Ammon's horn (tissue), 1 donor: ENCODE data around the gene NTSR1.
A peak's percentile ranks its signal among the peaks of the same experiment; 100 is the strongest.

ENCODE experiments used
- DNase-seq: peaks from one replicate; pipeline ENCODE4 v3.0.0-alpha.2; 2016; ENCODE audit warnings: low spot score

NTSR1 gene

DNA sequence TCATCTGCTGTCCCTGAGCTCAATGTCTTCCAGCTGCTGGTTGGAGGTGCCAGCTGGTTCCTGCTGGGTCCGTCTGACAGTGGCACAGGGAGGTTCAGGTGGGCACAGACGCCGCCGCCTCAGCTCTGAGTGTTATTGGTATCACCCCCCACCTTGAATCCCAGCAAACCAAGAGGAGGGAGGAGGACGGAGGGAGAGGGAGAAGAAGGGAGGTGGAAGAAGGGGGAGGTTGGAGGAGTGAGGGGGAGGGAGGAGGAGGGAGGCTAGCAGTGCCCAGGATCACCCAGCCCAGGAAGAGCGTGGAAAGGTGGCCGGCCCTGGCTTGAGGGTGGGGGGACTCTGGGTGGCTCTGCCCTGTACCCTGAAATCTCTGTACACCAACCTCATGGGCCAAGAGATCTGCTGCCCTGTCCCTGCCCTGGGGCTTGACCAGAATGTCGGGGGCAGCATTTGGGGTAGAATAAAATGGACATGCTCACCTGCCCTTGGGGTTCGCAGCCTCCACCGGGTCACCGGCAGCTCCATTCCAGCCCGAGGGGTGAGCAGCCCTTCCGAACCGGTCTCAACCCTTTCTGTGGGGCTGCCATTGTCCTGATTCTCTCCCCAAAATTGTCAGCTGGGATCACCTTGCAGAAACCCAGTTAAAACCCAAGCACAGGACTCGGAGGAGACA is 17.1 kb downstream of the NTSR1 start:
- DNase-seq, result no peak

DNA sequence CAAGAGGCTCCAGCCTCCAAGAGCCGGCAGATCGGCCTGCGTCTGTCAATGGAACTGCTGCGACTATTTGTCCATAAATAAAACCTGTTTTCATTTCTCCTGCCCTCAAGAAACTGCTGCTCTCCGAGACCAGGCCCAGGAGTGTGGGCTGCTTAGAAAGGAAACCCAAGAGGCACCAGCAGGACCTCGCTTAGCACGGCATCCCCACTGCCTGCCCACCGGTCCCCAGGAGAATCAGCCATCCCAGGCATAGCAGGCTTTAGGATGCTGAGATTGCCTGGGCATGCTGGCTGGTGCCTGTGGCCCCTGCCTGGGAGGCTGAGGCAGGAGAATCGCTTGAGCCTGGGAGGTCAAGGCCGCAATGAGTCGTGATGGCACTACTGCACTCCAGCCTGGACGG is 17.6 kb downstream of the NTSR1 start:
- DNase-seq, result no peak

DNA sequence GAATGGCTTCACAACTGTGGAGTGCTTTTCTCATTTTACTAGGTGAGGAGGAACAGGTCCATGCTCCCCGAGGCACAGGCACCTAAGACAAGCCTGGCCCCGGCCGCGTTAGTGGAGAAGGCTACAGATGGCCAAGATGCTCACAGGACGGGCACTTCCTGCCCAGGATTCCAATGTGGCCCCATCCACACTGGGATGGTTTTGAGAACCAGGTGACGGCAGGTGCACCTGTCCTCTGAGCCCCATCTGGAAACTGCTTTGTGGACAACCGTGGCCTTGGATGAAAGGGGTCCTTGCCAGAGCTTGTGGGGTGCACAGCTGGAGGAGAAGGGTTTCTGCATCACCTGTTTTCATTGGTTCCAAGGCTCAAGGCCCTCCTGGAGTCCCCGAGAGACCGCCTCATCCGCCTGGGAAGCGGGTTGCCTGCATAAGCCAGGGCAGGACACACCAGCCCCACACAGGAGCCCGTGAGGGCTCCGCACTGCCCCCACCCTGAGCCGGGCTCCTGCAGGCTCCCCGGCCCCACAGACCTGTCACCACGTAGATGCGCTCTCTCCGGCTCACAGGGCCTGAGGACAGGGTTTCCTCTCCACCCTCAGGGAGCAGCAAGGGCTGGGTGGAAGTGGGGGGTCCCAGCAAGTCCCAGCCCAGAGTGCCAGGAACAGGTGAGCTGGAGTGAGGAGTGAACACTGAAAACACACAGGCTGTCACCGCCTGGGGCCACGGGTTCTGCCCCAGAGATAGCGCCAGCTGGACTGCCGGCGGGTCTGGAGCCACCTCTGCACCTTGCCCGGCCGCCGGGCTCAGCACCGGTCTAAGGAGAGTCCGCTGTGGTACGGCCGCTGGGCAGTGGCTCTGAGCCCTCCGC is 18.3 kb downstream of the NTSR1 start:
- DNase-seq, result no peak

DNA sequence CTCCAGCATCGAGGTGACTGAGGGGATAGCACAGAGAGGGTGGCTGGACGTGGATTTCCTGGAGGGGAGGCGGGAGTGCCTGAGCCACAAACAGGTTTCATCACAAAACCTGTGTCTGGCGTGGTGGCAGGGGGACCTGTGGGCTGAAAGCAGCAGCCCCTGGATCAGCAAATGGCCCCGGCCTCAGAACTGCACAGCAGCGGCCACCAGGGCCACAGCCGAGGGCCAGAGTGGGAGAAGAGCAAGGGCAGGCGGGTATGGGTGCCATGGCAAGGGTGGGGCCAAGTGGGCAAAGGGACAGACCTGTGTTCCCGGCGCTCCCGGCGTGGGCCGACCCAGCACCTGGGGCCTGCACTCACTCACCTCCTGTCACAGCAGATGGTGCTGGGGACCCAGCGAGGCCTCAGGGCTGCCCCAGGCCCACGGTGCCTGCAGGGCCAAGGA is 19.0 kb downstream of the NTSR1 start:
- no peak for DNase-seq

DNA sequence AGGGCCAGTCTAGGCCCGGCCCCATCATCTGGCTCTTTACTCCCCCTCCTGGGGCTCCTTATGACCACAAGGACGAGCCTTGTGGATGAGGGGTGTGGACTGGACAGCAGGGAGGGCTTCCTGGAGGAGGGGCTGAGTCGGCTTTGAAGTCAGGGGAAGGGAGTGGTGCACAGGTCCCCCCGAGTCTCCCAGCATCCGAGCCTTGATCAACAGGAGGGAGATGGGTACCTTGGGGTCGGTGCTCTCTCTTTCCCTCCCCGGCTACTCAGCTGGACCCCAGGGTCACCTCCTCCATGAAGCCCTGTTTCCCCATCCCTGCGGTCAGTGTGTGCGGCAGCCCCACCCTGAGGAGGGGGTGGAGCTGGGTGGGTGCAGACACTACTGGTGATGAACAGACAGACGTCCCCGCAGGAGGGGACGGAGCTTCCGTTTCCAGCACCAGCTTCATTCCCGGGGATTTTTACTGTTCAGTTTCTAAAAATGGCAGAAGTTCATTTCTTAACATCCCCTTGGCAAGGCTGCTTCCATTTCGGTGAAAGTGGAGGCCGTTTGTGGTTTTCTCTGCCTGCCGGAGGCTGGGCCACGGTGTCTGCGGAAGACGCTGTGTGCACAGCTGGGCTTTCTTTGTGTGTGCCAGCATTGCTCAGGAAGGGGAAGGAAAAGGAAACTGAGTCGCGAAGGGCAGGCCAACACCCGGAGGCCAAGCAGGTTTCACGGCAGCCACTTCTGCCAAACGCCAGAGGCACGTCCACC is 19.6 kb downstream of the NTSR1 start:
- no peak for DNase-seq

DNA sequence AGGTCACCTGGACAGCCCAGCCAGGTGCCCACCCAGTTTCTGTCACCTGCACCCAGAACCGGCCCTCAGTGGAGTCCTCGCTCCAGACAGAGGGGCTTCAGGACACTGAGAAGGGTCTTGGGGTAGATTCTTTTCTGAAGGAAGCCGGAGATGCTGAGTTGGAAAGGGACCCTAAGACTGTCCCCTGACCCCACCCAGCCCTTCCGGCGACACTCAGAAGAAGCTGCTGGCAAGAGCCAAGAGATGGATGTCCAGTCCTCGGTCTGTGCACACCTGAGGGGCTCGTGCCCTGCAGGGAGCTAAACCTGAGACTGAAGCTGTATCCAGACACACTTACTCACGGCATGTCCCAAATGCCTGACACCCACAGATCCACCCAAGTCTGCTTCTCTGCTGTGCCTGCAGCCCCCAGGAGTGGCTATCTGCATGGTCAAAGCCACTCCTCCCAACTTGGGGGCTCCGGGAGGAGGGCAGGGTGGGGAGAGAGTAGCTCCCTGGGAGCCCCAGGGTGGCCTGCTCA is 20.2 kb downstream of the NTSR1 start:
- no peak for DNase-seq

DNA sequence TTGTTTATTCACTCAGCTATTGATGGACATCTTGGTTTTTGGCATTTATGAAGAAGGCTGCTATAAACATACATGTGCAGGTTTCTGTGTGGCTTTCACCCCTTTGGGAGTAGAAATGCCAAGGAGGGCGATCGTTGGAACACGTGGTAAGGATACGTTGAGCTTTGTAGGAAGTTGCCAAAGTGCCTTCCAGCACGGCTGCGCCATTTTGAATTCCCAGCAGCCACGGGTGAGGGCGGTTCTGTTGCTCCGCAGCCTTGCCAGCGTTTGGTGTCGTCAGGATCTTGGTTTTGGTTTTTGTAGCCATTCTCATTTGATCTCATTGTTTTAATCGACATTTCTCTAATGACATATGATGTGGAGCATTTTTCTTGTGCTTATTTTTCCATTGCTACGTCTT is 21.8 kb downstream of the NTSR1 start:
- DNase-seq, result no peak

DNA sequence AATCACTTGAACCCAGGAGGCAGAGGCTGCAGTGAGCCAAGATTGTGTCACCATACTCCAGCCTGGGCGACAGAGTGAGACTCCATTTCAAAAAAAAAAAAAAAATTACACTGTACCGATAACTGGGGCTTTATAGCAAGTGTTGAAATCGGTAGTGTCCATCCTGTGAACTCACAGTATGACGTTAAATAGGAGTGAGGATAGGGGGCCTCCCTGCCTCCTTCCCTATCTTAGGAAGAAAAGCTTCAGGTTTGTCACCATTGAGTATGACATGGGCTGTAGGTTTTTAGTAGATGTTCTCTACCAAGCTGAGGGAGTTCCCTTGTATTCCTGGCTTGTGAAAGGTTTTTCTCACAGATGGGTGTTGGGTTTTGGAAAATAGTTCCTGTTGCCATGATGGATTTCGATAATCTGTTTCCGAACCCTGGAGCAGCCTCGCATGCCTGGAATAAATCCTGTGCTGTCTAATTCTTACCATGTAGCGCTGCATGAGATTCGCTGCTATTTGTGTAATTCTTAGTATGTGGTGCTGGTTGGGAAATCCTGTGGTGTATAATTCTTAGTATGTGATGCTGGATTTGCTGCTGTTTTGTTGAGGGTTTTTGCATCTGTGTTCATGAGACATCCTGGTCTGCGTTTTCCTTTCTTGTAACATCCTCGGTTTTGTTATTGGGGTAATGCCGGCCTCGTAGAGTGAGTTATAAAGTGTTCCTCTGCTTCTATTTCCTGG is 23.6 kb downstream of the NTSR1 start:
- no peak for DNase-seq

DNA sequence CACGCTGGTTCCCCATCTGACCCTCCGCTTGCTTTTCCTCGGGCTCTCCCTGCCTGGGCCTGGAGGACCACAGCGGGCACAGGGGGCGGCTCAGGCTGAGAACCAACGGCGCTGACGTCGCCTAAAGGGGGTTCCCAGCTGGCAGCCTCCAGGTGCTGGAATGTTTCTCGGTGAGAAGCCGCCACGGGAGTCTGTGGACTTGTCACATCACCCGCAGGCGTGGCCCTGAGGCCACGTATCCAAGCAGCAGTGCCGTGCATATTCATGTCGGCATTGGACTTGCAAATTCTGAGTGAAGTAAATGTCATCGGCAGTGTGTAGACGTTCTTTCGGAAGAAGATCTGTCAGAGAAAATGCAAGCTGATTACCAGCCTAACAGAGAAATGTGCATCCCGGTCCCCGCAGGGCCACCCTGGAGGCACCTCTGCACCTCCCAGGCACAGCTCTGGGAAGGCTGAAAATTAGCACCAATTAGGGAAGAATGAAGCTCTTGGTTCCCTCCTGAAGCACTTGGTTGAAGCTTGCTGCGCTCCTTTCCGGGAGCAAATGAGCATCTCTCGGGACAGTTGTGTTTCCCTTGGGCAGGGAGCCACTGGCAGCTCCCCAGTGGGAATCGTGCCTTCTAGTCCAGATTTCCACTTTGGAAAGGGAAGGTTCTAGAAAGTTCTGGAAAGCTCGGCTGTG is 24.3 kb downstream of the NTSR1 start:
- DNase-seq, result no peak

DNA sequence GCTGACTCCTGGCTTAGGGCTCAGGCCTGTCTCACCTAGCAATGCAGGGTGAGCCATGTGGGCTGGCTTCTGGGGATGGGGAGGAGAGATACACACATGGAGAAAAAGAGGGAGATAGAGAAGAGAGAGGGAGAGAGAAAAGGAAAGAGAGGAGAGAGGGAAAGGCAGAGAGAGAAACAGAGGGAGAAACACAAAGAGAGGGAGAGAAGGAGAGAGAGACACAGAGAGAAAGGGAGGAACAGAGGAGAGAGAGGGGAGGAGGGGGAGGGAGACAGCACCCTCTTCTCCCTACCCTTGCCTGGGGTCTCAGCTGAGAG is 24.8 kb downstream of the NTSR1 start:
- DNase-seq, result no peak

DNA sequence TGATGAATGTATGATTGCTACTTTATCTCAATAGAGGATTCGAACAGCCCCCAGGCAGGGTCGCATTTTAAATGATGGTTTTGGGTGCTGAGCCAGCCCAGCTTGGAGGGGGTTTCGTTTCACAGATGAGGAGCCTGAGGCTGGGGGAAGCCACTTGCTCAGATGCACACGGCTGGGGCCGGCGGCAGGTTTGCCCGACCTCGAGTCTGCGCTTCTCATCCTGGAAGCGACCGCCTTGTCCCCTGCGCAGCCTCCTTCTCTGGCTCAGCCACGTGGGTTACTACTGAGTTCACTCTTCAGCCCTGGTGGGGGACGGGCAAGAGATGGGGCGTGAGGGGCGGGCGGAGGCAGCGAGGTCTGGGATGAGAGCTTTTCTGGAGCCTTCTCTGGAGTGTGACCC is 25.3 kb downstream of the NTSR1 start:
- DNase-seq, result no peak

DNA sequence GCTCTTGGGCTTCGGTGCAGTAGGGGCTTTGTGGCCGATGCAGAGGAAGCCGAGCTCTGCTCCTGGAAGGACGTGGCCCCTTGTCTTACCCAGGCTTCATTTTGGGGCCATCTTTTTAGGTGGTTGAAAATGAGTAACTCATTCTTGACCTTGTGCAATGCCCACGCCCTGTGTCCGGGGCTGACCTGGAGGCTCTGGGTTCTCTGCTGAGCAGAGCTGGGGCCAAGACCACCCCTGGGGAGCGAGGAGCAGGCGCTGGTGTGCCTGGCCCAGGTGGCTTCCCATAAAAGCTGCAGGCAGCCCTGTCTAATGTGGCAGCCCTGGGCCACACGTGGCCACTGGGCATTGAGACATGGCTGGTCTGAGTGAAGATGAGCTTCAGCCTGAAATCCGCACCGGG is 25.7 kb downstream of the NTSR1 start:
- no peak for DNase-seq

DNA sequence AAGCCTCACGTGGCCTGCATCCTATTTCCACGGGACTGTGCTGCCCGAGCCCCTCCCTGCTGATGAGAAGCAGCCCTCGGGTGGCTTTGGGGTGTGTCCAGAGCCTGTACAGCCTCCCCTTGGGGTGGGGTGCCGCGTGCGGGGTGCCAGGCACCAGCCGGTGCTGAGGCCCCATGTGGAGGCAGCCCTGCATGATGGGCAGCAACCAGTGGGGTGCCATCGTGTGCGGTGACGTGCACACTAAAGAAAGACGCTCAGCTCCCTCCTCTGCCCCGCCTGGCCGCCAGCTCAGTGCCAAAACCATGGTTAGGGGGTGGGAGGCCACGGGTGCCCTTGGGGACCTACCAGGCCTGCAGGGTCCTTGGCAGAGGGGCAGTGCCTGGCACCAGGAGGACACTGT is 26.2 kb downstream of the NTSR1 start:
- no peak for DNase-seq

DNA sequence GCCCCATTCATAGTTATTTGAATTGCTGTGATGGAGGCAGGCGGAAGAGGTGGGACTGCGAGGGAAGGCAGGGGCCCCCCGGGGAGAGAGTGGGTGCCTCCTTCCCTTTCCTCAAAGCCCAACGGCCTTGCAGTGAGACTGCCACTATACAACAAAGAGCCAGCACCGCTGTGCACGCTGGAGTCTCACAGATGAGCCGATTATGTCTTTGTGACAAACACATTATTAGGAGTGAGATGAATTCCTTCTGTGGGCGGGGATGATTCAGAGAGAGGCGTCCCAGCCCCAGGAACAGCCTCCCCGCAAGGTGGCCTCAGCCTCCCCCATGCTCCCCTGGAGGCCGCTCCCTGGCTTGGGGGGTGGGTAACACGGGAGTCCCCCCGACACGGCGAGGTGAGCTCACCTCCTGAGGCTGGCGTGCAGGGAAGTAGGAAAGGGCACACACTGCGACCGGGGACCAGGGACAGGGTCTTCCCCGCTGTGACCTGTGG is 26.7 kb downstream of the NTSR1 start:
- peak; percentile 29 for DNase-seq

DNA sequence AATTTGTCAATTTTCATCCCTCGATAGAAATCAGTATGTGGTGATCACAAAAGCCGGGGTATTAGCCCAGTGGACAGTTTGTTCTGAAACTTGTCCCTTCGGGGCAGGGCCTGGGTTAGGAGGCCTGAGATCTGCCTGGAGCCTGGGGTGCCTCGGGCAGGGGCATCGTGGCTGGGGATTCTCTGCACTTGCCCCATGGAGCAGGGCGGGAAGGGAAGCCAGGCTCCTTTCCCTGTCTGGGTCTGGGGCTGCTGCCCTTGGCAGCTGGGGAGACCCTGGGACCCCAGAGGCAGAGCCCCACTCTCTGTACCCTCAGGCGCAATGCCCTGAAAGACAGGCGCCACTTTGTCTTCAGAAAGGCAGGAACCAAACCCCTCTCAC is 27.4 kb downstream of the NTSR1 start:
- no peak for DNase-seq

DNA sequence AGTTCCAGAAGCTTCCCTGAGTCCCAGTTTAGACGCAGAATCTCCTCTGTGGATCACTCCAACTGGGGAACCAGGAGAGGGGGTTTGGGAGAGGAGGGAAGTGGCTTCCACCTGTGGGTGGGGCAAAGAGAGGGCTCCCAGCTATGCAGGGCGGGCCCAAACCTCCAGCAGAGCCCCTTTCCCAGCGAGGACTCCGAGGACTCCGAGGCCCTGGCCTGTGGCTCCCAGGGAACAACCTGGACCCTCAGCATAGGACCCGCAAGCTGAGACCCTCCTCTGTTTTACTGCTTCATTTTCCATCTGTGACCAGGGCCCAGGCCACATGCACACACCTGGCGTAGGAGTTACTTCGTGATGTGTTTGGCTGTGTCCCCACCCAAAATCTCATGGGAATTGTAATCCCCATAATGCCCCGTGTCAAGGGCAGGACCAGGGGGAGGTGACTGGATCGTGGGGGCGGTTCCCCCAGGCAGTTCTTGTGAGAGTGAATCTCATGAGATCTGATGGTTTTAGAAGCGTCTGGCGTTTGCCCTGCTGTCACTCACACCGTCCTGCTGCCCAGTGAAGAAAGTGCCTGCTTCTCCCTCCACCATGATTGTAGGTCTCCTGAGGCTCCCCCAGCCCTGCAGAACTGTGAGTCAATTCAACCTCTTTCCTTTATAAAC is 27.9 kb downstream of the NTSR1 start:
- no peak for DNase-seq

DNA sequence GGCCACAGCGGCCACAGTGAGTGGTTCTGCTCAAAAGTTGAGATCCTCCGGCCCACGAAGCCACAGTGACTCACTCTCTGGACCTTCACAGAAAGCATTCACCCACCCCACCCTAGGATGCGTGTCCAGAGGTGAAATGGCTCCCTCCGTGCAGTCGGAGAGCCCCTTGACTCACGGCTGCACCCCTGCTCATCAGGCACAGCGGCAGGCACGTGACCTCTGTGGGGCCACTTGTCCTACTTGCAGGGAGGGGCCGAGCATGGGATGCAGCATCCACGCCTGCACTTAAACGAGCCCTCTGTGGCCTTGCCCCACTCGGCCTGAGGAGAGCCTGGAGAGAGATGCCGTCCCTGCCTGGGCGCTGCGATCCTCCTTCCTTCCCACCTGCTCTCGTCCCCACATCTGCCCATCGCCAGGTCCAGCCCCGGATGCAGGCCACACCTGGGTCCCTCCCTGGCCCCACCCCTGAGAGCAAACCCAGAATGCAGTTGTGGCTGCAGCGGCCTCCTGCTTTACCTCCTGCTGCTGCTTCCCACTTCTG is 28.7 kb downstream of the NTSR1 start:
- DNase-seq, result no peak

DNA sequence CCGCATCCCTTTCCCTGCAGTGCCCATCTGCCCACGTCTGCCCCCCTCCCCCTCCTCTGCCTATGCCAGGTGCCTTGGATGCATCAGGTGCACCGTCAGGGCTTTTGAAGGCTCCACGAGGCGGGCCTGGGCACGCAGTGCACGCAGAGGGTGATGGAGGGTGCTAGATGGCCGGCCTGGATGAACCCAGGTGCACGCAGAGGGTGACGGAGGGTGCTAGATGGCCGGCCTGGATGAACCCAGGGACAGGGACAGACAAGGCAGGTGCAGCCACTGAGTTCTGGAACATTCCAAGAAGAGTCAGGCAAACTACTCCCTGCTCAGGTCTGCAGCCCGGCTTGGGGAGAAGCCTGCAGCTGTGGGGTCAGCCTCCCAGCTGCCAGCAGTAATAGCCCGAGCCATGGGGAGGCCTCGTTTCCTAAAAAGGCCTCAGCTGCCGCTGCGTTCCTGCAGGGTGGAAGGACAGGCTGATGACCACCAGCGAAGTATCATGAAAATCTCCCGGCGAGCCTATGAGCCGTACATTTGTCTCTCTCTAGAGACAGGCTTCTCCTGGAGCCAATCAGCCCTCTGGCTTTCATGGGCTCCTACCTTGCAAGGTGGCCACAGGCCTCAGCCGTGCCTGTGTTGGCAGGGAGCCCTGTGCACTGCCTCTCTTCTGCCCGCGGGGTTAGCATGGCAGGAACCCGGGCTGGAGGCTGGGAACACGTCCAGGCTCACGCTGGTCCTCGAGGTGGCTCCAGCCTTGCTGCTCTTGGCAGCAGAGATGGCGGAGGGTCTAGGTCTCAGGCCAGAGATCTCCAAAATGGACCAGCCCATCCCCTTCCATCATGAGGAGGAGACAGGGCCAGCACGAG is 29.6 kb downstream of the NTSR1 start:
- DNase-seq, result no peak

DNA sequence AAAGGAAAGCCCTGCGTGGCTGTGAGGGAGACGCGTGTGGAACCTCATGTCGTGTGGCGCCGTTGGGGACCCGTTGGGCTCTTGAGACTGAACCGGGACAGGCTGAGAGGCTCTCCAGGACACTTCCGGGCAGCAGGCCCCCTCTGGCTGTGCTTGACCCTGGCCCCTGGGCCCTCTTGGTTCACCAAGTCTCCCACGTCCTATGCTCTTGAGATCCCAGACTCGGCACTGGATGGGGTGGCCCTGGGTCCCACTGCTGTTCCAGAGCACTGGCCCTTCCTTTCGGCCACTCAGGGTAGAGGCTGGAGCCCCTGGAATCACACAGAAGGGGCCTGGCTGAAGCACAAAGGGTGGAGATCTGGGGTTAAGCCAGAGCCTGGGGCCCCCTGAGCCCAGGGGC is 30.4 kb downstream of the NTSR1 start:
- DNase-seq, result no peak
